ELR (cell line): ENCODE measurements around the gene TMA7.
"Not testable (repeated sequence)": the region's sequence is repeated elsewhere in the genome, so short reads cannot be mapped to it uniquely, and the experiment has no call there.

Experiments used
- DNase-seq: peaks from one replicate; pipeline ENCODE4 v3.0.0-alpha.2; 2015; ENCODE audit warnings: low read depth

TMA7 gene

GRCh38 chr3:48436477-48436787, 3.6 kb upstream of the TMA7 start:
- no peak for DNase-seq

DNA sequence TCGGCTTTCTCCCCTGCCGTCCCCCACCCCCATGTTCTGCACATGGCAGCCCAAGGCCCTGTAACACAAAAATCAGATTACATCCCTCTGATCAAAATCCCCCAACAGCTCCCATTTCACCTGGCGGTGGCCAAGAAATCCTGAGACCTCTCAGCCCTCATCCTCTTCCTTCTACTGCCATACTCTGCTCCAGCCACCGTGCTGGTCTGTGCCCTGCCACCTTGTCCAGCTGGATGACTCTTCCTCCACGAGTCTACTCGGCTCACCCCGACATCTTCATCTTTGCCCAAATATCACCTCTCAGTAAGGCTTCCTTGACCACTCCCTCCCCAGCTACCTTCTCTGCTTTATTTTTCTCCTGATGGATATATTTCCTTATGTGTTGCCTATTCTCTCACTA, 3.2 kb upstream of the TMA7 start:
- DNase-seq = no peak

DNA sequence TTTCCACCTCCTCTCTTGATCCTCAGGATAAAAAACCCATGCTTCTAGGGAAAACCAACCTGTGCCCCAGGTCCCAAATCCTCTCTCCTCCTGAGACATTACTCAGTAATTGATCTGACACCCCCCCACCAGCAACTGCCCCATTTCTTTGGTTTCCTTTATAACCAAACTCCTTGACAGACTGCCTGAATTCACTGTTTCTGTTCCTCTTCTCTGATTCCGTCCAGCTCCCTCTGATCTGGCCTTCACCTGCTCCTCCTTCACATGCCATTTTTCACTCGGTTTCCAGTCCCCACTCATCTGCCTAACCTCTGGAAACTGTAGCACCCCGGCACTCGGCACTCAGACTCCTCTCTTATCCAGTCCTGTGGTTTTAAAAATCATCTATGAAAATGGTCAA, 2.2 kb upstream of the TMA7 start:
- DNase-seq = no peak

DNA sequence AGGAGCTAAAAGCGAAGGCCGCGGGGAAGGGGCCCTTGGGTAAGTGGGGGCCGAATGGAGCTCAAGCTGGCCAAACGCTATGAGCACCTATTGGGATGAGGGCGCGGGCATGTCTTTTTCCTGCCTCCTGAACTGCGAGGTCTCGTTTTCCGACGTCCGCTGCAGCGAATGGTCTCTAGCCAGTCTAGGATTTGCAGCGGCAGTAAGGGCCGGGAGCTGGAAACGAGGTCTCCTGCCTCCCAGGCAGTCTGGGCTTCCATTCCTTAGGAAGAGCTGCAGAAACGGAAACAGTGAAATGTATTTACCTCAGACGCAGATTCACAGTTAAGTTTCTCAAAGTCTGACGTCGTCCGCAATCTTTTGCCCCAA, 517 bp downstream of the TMA7 start:
- peak; percentile 46 for DNase-seq

GRCh38 chr3:48441940-48442339, 1.9 kb downstream of the TMA7 start:
- DNase-seq = no peak

DNA sequence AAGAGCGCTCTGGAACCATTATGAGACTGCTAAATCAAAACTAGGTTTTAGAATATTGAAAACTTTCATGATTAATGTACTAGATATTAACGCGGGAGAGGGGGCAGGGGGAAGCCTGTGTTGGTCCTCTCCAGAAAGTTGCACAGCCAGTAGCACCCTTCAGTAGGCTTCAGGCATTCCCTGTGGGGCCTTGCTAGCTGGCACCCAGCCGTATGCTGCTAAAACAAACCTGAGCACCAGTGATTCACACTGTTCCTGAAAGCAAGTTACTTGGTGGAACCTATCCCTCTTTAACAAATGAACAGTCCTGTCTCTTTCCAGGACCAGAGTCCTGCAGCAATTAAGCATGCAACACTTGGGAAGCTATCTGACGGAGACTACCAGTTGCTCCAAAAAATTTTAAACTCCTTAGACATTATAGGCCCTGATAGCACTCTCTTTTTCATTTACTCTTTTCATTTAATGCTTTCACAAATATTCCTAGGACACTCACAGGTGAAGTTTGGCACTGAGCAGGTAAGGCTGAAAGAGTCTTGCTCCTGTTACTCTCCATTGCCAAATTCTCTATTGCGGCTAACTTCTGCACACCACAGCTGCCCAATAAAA, 5.3 kb downstream of the TMA7 start:
- DNase-seq = no peak

- DNase-seq = no peak
Measured at GRCh38 chr3:48446043-48446424, 6.0 kb downstream of the TMA7 start.

DNA sequence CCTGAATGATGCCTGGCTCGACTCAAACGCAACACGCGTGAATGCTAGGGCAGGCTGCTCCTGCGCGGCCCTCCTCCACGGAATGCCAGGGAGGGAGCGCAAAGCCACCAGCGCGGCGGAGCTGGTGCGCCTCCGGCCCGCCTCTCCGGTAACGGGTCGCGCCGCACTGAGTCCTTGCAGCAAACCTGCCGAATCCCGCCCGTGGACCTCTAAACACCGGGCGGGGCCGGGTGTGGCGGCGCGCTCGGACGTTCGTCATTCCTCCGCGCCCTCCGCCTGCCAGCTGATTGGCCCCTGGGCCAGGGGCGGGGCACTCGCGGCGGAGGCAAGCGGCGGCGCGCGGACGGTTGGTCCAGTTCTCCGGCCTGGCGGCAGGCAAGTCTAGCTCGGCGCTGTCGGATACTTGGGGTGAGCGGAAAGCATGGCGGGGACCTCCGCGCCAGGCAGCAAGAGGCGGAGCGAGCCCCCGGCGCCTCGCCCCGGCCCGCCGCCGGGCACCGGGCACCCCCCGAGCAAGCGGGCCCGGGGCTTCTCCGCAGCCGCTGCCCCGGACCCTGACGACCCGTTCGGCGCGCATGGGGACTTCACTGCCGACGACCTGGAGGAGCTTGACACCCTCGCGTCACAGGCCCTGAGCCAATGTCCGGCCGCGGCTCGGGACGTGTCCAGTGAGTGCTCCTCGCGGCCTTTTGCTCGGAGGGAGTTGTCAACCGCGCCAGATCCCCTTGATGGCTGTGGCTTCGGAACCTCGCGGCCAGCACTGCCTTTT, 6.6 kb downstream of the TMA7 start, which contains the start of gene ATRIP:
Gene ATRIP (plus strand): TSS at position 313 of the 769 bp plus-strand sequence. CDS start 109 bp downstream, at position 422.
- DNase-seq = peak; percentile 92

DNA sequence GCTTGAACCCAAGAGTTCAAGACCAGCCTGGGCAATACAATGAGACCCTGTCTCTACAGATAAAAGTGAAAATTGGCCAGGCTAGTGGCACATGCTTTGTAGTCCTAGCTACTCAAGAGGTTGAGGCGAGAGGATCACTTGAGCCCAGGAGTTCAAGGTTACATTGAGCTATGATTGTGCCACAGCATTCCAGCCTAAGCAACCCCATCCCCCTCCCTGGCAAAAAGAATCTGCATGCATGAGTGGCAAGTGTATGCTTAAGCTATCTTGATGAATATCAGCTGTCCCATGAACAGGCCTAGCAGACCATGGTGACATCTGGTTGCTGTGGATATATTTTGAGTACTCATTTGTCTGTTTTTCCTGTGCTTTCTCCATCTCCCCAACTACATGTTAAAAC, 11.2 kb downstream of the TMA7 start:
- no peak for DNase-seq

- DNase-seq = no peak
Measured at GRCh38 chr3:48456456-48456855, 16.4 kb downstream of the TMA7 start.

DNA sequence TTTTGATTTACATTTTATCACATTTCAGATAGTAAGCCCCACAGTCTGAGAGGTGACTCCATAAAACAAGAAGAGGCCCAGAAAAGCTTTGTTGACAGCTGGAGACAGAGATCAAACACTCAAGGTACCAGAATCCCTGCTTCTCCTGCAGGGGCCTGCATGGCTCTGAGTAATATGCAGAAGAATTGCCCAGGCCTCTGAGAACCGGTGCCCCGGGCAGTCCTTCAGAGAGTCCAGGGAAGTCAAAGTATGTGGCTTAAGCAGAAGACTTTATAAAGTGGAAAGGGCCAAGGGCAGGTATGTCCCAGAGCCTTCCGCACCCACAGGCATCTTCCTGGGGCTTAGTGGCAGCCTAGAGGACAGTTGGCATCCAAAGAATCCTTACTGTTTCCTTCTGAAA, 19.3 kb downstream of the TMA7 start:
- DNase-seq = no peak

DNA sequence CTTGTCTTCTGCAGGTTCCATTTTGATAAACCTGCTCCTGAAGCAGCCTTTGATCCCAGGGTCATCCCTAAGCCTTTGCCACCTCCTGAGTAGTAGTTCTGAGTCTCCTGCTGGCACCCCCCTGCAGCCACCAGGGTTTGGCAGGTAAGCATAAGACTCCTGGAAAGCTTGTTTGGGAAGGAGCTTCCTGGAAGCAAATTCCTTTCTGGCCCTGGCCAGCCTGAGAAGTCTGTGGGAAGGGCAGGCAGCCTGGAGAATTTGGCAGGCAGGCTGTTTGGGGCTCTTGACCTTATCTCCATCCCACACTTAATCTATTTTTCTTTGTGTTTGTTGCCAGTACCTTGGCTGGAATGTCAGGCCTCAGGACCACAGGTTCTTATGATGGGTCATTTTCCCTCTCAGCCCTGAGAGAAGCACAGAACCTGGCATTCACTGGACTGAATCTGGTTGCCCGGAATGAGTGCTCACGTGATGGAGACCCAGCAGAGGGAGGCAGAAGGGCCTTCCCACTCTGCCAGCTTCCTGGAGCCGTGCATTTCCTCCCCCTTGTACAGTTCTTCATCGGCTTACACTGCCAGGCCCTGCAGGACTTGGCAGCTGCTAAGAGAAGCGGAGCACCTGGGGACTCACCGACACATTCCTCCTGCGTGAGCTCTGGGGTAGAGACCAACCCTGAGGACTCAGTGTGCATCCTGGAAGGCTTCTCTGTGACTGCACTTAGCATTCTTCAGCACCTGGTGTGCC, 19.9 kb downstream of the TMA7 start:
- no peak for DNase-seq

DNA sequence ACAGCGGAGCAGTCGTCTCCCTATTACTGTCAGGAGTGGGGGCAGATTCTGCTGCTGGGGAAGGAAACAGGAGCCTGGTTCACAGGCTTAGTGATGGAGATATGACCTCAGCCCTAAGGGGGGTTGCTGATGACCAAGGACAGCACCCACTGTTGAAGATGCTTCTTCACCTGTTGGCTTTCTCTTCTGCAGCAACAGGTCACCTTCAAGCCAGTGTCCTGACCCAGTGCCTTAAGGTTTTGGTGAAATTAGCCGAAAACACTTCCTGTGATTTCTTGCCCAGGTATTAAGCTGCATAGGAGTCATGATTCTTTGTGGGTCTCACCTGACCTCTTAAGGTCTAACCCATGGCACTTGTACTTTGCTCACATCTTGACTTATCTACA, 20.5 kb downstream of the TMA7 start:
- no peak for DNase-seq

GRCh38 chr3:48461767-48462166, 21.7 kb downstream of the TMA7 start:
- DNase-seq = not testable (repeated sequence)

GRCh38 chr3:48463703-48464102, 23.6 kb downstream of the TMA7 start:
- DNase-seq = no peak

GRCh38 chr3:48464713-48465221, 24.7 kb downstream of the TMA7 start:
- DNase-seq = no peak

DNA sequence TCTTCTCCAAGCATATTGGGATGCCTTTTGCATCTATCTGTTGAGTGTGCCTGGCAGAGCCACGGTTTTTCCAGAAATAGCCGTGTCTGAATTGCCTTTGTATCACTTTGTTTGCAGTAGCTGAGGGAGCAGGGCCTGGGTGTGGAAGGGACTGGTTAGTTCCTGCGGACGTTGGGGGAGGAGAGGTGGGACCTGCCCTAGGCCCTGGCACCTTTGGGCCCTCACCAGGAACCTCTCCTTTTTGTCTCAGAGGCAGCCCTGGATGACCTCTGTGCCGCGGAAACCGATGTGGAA, 25.1 kb downstream of the TMA7 start:
- no peak for DNase-seq

DNA sequence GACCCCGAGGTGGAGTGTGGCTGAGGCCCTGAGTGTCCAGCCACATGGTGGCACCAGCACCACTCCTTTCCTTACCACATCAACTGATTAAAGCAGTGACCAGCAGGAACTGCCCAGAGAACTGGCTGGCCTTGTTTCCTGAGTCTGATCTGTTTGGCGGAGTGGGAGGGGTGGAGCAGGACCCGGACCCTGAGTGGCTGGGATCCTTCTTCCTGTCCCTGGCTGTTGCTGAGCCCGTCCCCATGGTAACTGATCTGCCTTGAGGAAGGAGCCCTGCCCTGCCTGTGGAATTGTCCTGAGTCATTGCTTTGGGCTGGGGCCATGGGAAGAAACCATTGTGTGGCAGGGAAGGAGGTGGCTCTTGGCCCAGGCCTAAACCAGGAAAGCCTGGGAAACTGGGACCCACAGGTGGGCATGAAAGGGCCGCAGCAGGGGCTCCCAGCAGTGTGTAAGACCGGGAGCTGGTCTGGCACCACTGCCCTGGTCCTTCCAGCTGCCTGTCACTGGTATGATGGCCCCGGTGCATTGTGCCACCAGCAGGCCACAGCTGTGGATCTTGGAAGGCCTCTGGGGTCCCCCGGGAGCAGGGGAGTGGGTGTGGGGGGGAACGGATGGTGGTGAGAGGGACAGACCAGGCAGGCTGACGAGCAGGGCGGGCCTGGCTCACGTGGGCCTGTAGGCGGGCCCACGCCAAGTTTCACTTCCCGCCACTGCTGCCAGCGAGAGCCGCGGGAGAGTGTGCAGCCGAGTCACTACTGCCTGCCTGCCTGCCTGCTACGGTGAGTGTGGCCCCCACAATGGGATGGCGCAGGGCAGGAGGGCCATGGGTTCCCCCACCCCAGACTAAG, 25.7 kb downstream of the TMA7 start:
- DNase-seq = peak; percentile 99

DNA sequence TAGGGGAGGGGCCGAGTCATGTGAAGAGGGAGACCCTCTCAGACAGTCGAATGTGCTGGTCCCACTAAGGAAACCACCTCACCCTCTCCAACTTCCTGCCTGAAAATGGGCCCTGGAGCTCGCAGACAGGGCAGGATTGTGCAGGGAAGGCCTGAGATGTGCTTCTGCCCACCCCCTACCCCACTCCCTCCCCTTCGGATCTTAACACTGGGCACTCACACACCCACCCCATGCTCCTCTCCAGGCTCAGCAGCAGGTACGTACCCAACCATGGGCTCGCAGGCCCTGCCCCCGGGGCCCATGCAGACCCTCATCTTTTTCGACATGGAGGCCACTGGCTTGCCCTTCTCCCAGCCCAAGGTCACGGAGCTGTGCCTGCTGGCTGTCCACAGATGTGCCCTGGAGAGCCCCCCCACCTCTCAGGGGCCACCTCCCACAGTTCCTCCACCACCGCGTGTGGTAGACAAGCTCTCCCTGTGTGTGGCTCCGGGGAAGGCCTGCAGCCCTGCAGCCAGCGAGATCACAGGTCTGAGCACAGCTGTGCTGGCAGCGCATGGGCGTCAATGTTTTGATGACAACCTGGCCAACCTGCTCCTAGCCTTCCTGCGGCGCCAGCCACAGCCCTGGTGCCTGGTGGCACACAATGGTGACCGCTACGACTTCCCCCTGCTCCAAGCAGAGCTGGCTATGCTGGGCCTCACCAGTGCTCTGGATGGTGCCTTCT, 26.5 kb downstream of the TMA7 start:
- DNase-seq = peak; percentile 16

- no peak for DNase-seq
Measured at GRCh38 chr3:48467110-48467454, 27.0 kb downstream of the TMA7 start.

- DNase-seq = no peak
Measured at GRCh38 chr3:48467473-48468267, 27.6 kb downstream of the TMA7 start.
